ENCODE results near the gene MCF2L.

The MCF2L gene

GRCh38 chr13:112982281-112983041 is 13.4 kb downstream of the MCF2L start:
- DNase-seq (ENCODE audit: low read depth), result no peak

GRCh38 chr13:112983042-112983305 is 14.0 kb downstream of the MCF2L start:
- DNase-seq (ENCODE audit: low read depth), result no peak

- DNase-seq (ENCODE audit: low read depth), result no peak
Measured at GRCh38 chr13:112983428-112984196, 14.6 kb downstream of the MCF2L start.

- no peak for DNase-seq (ENCODE audit: low read depth)
Measured at GRCh38 chr13:112984501-112984900, 15.5 kb downstream of the MCF2L start.

GRCh38 chr13:112984954-112985802 is 16.2 kb downstream of the MCF2L start:
- no peak for DNase-seq (ENCODE audit: low read depth)

- no peak for DNase-seq (ENCODE audit: low read depth)
Measured at GRCh38 chr13:112985803-112986408, 16.9 kb downstream of the MCF2L start.

- DNase-seq (ENCODE audit: low read depth), result no peak
Measured at GRCh38 chr13:112986470-112986869, 17.5 kb downstream of the MCF2L start.

- DNase-seq (ENCODE audit: low read depth), result no peak
Measured at GRCh38 chr13:112986946-112987681, 18.1 kb downstream of the MCF2L start.

- no peak for DNase-seq (ENCODE audit: low read depth)
Measured at GRCh38 chr13:112987682-112988024, 18.6 kb downstream of the MCF2L start.

GRCh38 chr13:112990783-112991182 is 21.8 kb downstream of the MCF2L start:
- DNase-seq (ENCODE audit: low read depth), result no peak

- DNase-seq (ENCODE audit: low read depth), result no peak
Measured at GRCh38 chr13:112991609-112992008, 22.6 kb downstream of the MCF2L start.

GRCh38 chr13:112992931-112993680 is 24.1 kb downstream of the MCF2L start:
- no peak for DNase-seq (ENCODE audit: low read depth)

GRCh38 chr13:112994084-112994780 is 25.2 kb downstream of the MCF2L start:
- DNase-seq (ENCODE audit: low read depth), result no peak

GRCh38 chr13:112994781-112995355 is 25.9 kb downstream of the MCF2L start:
- no peak for DNase-seq (ENCODE audit: low read depth)

GRCh38 chr13:112995395-112996191 is 26.6 kb downstream of the MCF2L start:
- no peak for DNase-seq (ENCODE audit: low read depth)

GRCh38 chr13:112996671-112997091 is 27.7 kb downstream of the MCF2L start:
- no peak for DNase-seq (ENCODE audit: low read depth)

GRCh38 chr13:112997188-112998130 is 28.4 kb downstream of the MCF2L start:
- no peak for DNase-seq (ENCODE audit: low read depth)

Data from amniotic epithelial cell (primary cell).